Stimulated activated CD8-positive, alpha-beta memory T cell treated with anti-CD3 and anti-CD28 coated beads, Interleukin-12 subunit alpha, Interleukin-12 subunit beta, amount 100 ng/mL, for 1 hour (primary cell): ENCODE results near the gene HMCN1.

ENCODE experiments used
- DNase-seq: peaks from one replicate; pipeline ENCODE4 v3.0.0-alpha.2; 2020; ENCODE audit warnings: low read depth

Gene HMCN1

DNA sequence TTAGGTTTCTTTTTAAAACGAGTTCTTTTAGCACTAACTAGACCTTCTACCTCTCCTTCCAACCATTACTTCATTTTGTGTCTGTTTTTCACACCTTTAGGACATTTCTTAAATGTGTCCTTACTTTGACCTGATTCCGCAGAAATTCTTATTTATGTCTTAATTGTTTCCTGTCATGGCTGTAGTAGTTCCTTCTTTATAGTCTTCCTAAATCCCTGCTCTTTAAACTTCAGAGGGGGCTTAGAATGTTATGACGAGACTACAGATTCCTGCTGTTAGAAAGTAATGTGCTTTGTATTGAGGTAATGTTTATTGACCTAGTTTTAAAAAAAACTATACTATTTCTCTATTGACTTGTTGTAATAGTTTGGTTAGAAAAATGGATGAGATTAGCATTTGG, 70.4 kb downstream of the HMCN1 start:
- DNase-seq = no peak

DNA sequence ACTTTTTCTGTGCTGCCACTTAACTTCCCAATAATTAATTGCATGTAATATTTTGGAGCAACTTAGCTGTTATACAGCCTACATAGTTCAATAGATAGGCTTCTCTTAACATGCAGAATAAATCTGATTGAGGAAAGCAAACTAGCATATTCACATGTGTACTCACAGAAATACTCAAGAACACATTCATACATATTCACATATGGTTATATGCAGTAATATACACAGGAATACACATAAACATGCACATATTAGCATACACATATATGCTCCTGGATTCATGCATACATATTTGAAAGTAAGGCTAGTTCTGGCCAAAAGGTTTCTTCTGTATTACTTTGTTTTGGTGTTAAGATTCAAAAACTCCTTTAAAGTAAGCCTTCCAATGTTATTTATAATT, 73.1 kb downstream of the HMCN1 start:
- no peak for DNase-seq

DNA sequence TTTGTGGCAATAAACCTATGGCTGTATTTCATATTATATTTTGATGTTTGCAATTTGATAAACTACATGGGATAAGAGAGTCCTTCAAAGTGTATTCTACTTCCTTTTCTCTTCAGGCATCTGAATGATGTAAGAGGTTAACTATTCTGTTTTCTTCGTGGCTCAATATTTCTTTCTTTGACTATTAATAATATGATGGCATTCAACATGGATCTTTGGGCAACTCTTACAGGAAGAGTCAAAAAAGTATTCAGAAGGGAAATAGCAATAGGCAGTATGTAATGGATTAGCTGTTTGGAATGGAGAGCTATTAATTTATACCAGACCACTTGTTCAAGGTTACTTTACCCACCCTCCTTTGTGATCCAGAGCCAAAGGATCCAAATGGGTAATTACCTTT, 74.4 kb downstream of the HMCN1 start:
- DNase-seq = no peak

DNA sequence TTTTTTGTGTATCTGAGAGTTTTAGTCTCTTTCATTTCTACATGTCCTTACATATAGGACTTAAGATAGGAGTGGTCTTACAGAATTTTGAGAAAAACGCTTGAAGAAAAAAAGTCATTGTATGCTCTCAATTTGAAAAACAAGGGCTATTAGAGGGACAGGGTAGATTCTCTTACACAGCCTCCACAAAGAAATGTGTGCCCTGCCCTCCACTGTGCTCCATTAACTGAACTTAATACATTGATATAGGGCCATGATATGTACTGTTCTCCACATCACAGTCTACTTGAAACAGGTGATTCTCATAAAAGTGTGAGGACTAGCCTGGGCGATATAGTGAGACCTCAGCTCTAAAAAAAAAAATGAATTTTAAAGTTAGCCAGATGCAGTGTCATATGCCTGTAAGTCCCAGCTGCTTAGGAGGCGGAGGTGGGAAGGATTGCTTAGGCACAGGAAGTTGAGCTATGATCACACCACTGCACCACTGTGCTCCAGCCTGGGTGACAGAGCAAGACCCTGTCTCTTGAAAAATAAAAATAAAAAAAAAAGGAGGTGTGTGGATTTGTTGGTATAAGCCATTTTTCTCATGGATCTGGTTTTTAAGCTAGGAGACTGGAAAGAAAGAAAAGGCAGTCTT, 77.0 kb downstream of the HMCN1 start:
- no peak for DNase-seq

DNA sequence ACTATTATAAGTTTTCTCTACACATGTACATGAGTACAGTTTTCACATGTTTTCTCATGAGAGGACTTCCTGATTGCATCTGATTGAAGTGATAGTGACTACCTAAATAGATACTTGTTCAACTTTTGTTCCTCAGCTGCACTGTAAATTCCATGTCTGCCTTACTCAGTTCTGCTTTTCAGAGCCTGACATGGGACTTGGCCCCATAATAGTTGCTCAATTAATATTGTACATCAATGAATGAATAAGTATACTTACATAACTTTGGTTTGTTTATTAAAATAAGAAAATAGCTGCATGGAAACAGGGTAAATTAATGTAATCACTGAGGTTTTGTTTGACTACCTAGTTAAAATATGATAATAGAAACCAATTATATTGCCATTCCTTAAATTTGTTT, 78.7 kb downstream of the HMCN1 start:
- DNase-seq = no peak

DNA sequence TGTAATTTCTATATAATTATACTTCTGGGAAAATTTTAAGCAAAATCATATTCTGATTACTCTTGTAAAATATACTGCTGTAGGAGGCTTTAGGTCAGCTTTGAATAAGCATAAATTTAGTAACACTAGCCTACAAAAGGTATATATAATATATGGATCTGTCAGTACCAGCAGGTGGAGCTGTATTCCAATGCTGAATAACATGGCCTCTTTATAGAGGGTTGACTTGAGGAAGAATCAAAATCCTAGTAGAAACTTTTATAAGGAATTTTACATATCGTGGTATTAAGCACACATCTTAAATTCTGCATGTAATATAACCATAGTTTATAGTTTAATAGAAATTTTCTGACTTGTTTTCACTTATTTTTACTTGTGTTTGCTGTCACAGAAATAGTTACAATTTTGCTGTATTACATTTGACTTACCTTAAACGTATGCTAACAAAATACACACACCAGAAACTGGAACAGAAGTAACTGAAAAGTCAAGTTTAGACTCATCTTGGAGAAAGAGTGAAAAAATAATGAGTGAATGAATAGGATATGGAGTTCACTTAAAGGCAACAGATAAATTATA, 79.3 kb downstream of the HMCN1 start:
- no peak for DNase-seq

DNA sequence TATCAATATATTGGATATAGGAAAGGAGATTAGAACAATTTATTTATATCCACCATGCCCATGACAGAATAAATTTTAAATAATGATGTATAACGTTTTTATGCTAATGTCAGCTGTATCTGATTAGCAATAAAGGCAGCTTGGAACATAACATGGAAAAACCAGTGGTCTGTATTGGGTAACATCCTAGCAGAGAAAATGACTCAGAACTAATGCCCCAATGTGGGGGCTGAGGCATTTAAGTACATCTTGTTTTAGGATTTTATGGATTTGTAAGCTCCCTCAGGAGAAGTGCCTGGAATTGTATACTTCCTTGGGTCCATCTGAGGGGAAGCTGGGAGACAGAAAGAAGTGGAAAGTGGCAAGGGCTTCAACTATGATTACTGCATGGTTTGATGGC, 82.3 kb downstream of the HMCN1 start:
- no peak for DNase-seq

DNA sequence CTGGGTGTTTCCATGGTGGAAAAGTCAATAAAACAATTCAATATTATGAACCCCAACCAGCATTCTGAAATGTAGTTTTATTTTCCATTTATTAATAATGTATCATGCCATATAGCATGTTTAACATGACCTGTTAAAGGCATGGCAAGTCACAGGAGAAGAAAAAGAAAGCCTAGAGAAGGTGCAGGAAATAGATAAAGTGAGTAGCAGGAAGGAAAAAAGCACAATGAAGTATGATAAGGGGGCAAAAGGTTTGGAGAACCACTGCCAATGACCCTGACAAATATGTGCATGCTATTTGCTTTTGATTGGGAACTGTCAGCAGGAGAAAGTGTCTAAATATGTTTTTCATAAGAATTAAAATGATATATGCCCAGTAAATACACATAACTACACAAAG, 85.6 kb downstream of the HMCN1 start:
- DNase-seq = no peak

DNA sequence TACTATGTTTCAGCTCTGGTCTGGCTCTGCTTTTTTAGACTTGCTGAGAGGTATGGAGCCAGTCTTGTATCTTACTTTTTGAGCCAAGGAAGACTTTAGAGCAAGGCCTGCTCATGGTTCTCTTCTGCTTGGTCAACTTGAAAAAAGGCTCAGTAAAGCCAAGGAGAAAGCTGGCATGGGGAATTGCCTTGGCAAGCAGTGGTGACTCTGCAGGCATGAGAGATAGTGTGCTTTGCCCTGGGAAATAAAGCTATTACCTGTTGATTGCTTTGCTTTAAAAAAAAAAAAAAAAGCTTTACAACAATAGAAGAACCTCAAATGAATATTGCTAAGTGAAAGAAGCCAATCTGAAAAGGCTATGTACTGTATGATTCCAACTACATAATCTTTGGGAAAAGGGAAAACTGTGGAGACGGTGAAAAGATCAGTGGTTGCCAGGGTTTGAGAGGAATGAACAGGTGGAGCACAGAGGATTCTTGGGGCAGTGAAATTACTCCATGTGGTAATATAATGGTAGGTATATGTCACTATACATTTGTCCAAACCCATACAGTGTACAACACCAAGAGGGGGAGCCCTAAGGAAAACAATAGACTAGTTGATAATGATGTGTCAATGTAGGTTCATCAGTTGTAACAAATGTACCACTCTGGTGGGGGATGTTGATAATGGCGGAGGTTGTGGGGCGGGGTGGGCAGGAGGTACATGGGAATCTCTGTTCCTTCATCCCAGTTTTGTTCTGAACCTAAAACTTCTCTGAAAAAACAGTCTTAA, 87.6 kb downstream of the HMCN1 start:
- DNase-seq = no peak

DNA sequence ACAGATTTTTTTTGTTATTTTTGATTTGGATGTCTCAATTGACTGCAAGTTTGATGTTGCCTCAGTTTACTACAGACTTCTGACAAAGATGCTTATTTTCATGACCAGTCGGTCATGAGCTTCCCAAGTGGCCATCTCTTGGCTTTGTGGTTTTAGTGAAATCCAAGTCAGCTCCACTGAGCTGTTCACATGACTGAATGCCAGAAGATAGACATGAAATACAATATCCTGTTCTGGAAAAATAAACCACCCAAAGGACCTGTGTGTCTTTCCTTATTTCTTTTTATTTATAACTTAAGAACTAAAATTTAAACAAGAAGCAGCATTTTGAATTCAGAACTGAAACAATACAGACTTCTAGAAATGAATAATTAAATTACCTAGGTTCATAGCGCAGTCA, 89.3 kb downstream of the HMCN1 start:
- no peak for DNase-seq

DNA sequence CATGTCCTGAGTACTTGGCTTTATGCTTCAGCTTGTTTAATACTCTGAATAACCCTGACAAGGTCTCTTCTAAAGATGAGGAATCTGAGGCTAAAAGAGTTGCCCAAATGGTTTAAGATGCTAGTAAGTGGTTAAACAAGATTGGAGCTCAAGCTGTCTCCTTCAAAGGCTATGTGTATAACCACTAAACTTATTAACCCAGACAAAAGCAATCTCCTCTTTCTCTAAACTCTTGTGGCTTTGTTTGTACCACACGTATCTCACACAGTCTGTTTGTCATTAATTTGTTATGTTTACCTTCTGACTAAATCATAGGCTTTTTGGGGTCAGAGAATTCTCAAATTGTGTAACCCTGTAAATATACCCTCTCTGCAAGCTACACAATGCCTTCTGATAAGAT, 89.9 kb downstream of the HMCN1 start:
- no peak for DNase-seq

DNA sequence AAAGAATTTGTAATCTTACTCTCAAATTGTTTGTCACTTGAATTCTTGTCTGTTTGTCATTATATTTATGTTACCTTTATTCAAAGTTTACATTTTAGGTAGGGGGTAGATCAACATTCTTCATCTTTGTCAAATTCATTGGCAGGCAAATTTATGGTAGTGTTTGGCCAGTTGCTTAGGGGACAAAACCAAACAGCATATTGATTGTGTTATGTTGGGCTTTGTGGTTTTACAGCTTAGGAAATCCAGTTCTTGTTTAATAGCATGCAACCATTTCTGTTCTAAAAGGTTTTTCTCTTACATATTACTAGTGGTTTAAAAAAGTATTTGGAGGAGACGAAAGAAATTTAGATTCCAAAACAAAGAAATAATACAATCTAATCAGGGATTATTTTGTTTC, 91.4 kb downstream of the HMCN1 start:
- DNase-seq = no peak

DNA sequence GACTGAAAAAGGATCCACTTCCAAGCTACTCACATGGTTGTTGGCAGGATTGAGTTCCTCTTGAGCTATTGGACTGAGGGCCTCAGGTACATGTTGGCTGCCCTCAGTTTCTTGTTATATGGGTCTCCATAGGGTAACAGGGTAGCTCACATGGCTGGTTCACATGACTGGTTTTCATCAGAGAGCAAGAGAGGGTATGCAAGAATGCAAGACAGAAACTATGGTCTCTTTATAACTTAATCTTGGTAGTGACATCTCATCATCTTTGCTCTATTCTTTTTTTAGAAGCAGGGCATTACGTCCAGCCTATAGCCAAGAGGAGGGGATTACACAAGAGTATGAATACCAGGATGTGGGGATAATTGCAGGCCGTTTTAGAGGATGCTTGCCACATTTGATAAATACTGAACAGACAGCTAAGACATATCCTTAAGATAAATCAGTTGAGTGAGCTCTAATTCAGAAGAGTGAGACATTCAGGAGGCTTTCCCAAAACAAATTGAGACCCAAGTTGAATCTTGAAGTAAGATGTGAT, 100.2 kb downstream of the HMCN1 start:
- no peak for DNase-seq

DNA sequence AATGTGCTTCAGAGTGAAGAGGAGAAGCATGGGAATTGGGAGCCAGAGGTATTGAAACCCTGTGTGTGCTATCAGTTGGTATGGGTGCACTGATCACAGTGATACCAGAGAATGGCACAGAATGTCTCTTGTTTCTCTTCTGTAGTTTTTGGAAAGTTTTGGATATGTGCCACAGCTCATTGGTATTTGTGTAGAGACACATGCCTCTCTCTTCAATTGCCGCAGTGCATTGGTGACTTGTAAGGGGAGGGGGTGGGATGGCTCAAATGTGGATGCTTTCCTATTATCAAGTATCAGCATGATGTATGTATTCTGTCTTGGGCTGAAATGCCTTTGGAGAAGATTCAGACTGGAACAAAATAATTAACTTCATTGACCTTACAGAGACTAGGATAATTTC, 101.0 kb downstream of the HMCN1 start:
- no peak for DNase-seq

DNA sequence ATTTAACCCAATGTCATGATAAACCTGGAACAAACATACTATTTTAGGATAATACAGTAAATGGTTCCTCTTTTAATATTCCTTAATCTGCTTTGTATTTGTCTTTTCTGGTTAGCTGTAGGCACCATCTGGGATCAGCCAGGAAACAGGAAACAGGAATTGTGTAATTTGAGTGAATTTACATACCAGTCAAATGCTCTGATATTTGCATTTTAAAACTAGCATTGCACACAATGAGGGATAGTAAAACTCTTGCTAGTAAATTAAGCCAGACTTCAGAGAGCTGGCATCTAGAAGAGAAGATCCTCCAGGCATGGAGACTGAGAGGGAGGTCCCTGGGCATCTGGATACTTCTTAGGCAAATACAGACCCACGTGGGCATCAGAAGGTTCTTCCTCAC, 103.5 kb downstream of the HMCN1 start:
- no peak for DNase-seq

DNA sequence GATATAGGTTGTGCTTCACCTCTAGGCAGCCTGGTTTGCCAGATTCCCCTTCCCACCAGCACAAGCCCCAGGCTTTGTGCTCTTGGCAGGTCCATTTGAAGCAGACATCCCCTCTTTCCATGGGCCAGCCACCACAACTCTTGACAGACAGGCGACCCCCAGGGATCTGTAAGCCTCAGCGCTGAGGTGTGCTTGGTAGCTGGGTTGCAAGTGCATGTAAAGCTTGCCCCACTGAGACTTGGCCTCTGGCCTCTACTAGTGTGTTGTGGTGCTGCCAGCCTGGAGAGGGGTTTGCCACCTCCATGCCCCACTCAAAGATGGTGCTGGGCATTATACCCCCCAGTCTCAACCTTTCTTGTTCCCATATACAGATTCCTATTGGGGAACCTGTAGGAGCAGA, 103.9 kb downstream of the HMCN1 start:
- DNase-seq = no peak

DNA sequence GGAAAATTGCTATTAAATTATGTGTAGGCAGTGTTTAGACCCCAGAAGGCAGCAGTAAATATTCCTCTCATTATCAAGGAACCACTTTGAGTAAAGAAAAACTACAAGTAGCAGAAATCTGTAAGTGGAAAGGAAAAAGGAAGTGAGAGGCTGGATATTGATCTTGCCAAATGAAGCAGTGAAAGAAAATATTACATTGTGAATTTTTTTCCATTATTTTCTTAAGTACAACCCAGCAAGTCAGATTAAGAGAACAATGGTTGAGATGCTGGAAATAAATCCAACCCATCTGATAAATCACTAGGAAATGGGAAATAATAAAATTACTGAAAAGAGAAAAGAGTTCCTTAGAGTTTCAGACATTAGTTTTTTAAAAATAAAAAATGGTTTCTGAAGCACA, 106.7 kb downstream of the HMCN1 start:
- no peak for DNase-seq

DNA sequence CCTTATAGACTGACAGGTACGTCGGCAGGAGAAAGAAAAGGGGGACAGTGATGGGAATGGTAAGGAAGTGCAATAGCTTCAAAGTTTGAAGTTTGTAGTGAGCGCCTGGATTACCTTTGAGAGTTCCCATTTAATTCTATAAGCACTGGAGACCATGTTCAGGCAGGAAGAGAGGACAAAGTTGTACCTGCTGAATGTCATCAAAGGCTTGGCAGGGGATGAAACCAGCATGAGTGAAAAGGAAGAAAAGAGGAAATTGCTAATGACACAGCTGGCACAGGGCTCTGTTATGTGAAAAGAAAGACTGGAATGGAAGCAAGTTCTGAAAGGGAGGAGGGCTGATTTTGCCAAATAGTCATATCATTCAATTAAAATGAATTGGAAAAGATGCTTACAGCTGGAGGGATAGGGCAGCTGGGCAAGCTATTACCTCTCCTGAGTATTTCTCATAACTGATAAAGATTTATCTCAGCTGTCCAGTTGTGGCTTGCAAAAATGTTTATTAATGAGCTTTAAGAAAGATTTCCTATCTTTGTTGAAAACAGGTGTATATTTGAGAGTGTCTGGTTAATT, 109.2 kb downstream of the HMCN1 start:
- no peak for DNase-seq

DNA sequence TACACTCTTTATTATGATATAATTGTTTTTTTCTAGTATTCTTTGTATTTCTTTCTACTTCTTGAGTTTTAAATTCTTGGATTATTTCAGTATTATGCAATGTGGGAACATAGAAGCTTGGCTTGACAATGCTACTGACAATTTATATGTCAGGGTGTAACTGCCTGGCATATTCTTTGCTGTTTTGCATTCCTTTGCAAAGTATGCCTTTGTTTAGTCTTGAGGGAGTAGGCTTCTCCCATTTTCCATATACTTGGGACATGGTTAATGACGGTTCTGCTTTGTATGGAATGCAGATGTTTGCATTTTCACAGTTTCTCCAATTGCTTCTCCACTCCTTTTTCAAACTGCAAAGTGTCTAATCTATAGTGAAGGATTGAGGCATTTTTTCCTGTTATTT, 109.8 kb downstream of the HMCN1 start:
- no peak for DNase-seq

DNA sequence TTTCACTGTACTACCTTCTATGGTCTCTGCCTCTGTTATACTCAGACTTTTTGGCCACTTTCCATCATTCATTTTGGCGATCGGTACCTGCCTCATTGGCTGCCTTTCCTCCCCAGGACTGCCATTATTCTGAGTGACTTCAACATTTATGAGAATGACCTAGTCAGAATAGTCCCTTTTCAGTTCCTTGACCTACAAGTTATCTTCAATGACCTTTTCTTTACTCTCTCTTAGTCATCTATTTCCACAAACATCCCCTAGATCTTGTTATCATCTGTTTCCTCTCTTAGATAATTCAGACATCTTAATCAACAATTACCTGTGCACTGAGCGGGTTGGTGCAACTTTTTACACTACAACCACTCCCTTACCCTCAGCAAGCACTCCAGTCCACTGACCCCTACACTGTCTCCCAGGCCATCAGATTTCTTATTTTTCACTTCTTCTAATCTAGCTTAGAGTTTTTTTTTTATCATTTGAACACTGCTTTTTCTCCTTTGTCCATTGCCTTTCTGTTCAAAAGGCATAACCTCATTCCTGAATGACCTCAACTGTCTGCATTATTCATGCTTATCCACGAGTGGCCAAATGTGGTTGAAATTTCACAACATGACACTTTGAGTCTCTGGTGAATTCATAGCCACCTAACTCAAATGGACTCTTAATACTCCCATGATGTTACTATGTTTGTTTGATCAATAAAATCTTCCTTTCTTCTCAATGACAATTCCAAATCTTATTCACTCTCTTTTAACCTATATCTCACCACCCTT, 112.7 kb downstream of the HMCN1 start:
- DNase-seq = no peak

DNA sequence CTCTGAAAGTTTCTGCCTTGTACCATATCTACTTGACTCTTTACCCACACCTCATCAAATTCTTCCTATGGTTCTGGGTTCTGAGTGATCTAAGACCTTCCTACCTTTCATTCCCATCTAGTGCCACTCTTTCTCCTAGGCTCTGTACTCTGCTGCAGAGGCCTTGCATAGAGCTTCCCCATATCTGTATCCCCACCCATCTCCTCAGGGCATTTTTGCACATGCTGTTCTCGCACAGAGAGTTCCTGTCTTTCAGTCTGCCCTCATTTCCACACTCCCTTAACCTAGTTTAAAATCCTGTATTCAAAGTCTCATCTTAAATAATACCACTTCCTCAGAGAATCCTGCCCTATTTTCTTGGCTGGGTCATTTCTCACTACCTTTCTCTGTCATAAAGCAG, 114.8 kb downstream of the HMCN1 start:
- DNase-seq = no peak

DNA sequence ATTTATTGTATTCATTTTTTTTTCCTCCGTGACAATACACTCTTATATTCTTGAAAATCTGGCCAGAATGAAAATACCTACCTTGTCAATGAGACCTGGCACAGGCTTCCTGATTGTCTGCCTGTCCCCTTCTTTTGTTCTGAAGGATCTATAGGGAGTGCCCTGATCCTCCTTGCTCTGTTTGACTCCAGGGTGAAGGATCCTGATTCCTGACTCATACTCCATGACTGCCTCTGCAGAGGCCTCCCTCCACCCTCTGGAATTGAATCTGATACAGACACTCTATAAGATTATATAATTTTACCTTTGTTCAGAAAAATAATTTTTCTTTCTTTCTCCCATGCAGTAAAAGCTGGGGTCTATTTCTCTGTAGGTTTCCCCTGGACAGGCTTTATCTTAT, 116.2 kb downstream of the HMCN1 start:
- no peak for DNase-seq
